ENCODE results near the gene COX19.

Gene COX19

GRCh38 chr7:999149-999879 is 24.0 kb upstream of the COX19 start:
- TF ChIP-seq ZFX (IDR thresholded peaks at IDR 0.05), result no peak
- no peak for TF ChIP-seq CTCF (conservative IDR thresholded peaks at IDR 0.05)
- H3K27ac ChIP-seq, result no peak overlapping the region

- no peak for TF ChIP-seq ZFX (IDR thresholded peaks at IDR 0.05)
- no peak for TF ChIP-seq CTCF (conservative IDR thresholded peaks at IDR 0.05)
- H3K27ac ChIP-seq, result no peak overlapping the region
These were observed 22.4 kb upstream of the COX19 start for GRCh38 chr7:997404-998395.

- no peak overlapping the region for H3K27ac ChIP-seq
These were observed 20.9 kb upstream of the COX19 start for GRCh38 chr7:996079-996872.

GRCh38 chr7:995571-995970 is 20.2 kb upstream of the COX19 start:
- TF ChIP-seq CTCF (conservative IDR thresholded peaks at IDR 0.05) (no peak), ZFX (IDR thresholded peaks at IDR 0.05) (no peak)
- H3K27ac ChIP-seq, result no peak overlapping the region

More at GRCh38 chr7:996079-996872, 20.9 kb upstream of the COX19 start:
- TF ChIP-seq CTCF (conservative IDR thresholded peaks at IDR 0.05) (no peak), ZFX (IDR thresholded peaks at IDR 0.05) (no peak)

- TF ChIP-seq CTCF (conservative IDR thresholded peaks at IDR 0.05) (no peak), ZFX (IDR thresholded peaks at IDR 0.05) (no peak)
- no peak overlapping the region for H3K27ac ChIP-seq
These were observed 19.4 kb upstream of the COX19 start for GRCh38 chr7:994592-995308.

- TF ChIP-seq ZFX (IDR thresholded peaks at IDR 0.05) (no peak), CTCF (conservative IDR thresholded peaks at IDR 0.05) (peak; percentile 100)
These were observed 17.6 kb upstream of the COX19 start for GRCh38 chr7:992709-993607.

More at GRCh38 chr7:992709-993607, 17.6 kb upstream of the COX19 start:
- H3K27ac ChIP-seq, result no peak overlapping the region

All from C4-2B (cell line).